HCT116 (cell line): ENCODE results near the gene SRGAP1. TPM values are rescaled to one million over a fixed set of nuclear protein-coding genes. Genes with fewer than 3 reads are reported as not detected.

Experiments used
- ATAC-seq: fragments of 200-7000 bp; cut with Tn5 transposase; 2 replicates; pipeline ENCODE4 v1.9.1; 2020; ENCODE audit warnings: mild to moderate bottlenecking, moderate library complexity
- BruUV-seq: library from RNA; stranded (reverse); fragments of 400-500 nt; replicated peaks from 2 replicates; lab custom pipeline; 2021; lab: Mats Ljungman, UMichigan
- CTCF ChIA-PET: fragments of 300-600 bp; sonication (Branson Sonifier 250); formaldehyde crosslinking; loops from one replicate; lab custom pipeline; 2021; ENCODE audit warnings: antibody characterized with exemption; lab: Charles Lee
- POLR2A ChIA-PET: fragments of 300-600, 350-600 bp; sonication (Branson Sonifier 250); formaldehyde crosslinking; loops from one replicate; lab custom pipeline; 2021; ENCODE audit warnings: antibody characterized with exemption; lab: Charles Lee
- RAD21 ChIA-PET, 2 experiments: fragments of 300-600 bp; sonication (Branson Sonifier 250); formaldehyde crosslinking; loops; one replicate each; lab custom pipeline; 2023; ENCODE audit warnings: low total read pairs in 2 of 2; ENCODE audit not compliant: uncharacterized antibody in 2 of 2, unreplicated experiment in 2 of 2, low non-redundant PET in 1 of 2; lab: Charles Lee
- DNase-seq: peaks from one replicate; pipeline ENCODE4 v3.0.0-alpha.2; 2010; ENCODE audit warnings: low read depth, low spot score
- H2AFZ ChIP-seq: fragments of 200-600 bp; shearing (Covaris generic), sonication (generic); 2 replicates; pipeline ENCODE4 v1.6.1; 2017; ENCODE audit warnings: low read depth, mixed run types, mixed read lengths, antibody characterized with exemption, low read length; ENCODE audit not compliant: poor library complexity, severe bottlenecking
- H3K27ac ChIP-seq: 2 replicates; pipeline ENCODE4 v1.5.1; 2012; ENCODE audit warnings: low read depth, low read length
- H3K27me3 ChIP-seq: fragments of 200-600 bp; sonication (generic); 2 replicates; pipeline ENCODE4 v1.6.1; 2016; ENCODE audit warnings: mixed run types, low read length, mixed read lengths; ENCODE audit not compliant: insufficient read depth
- H3K36me3 ChIP-seq, 2 experiments: fragments of 200-500 bp in 1 of 2; fragments of 200-600 bp in 1 of 2; sonication (Bioruptor generic) in 1 of 2; sonication (generic) in 1 of 2; 2 replicates each; pipeline versions ENCODE4 v1.5.1 to v1.6.1; 2014 to 2016; ENCODE audit warnings: low read length in 2 of 2, inconsistent platforms in 1 of 2, mixed read lengths in 1 of 2, mixed run types in 1 of 2; ENCODE audit not compliant: insufficient read depth in 2 of 2, control insufficient read depth in 1 of 2
- H3K4me1 ChIP-seq, 2 experiments: fragments of 200-600 bp in 1 of 2; sonication (generic) in 1 of 2; 2 replicates each; pipeline versions ENCODE4 v1.5.1 to v1.6.1; 2012 to 2017; ENCODE audit warnings: low read length in 2 of 2, inconsistent platforms in 1 of 2, mild to moderate bottlenecking in 1 of 2, mixed read lengths in 1 of 2, mixed run types in 1 of 2, moderate library complexity in 1 of 2; ENCODE audit not compliant: insufficient read depth in 2 of 2, control insufficient read depth in 1 of 2
- H3K4me2 ChIP-seq: fragments of 200-600 bp; sonication (generic); 2 replicates; pipeline ENCODE4 v1.6.1; 2017; ENCODE audit warnings: mixed run types, low read length, mixed read lengths
- H3K4me3 ChIP-seq, 2 experiments: fragments of 200-600 bp in 1 of 2; sonication (generic) in 1 of 2; replicated peaks in 1 of 2; 2 replicates each; pipeline ENCODE4 v1.5.1; 2011 to 2016; ENCODE audit warnings: low read length in 2 of 2, control low read depth in 1 of 2, low read depth in 1 of 2, mild to moderate bottlenecking in 1 of 2, mixed read lengths in 1 of 2, mixed run types in 1 of 2
- H3K79me2 ChIP-seq: fragments of 200-600 bp; sonication (generic); 2 replicates; pipeline ENCODE4 v1.6.1; 2017; ENCODE audit warnings: mild to moderate bottlenecking, mixed run types, low read length, moderate library complexity, mixed read lengths; ENCODE audit not compliant: insufficient read depth
- H3K9ac ChIP-seq: fragments of 200-600 bp; sonication (generic); 2 replicates; pipeline ENCODE4 v1.6.1; 2016; ENCODE audit warnings: low read length, mixed read lengths
- H3K9me2 ChIP-seq: fragments of 200-600 bp; sonication (generic), shearing (Covaris generic); 2 replicates; pipeline ENCODE4 v1.6.1; 2017; ENCODE audit warnings: mixed run types, mild to moderate bottlenecking, moderate library complexity; ENCODE audit not compliant: insufficient read depth
- H3K9me3 ChIP-seq, 2 experiments: fragments of 200-500 bp in 1 of 2; fragments of 200-600 bp in 1 of 2; sonication (Bioruptor generic) in 1 of 2; sonication (generic) in 1 of 2; 2 replicates each; pipeline ENCODE4 v1.6.1; 2014 to 2017; ENCODE audit warnings: low read length in 2 of 2, mixed read lengths in 2 of 2, inconsistent platforms in 1 of 2, low read depth in 1 of 2, mild to moderate bottlenecking in 1 of 2, mixed run types in 1 of 2, moderate library complexity in 1 of 2; ENCODE audit not compliant: control insufficient read depth in 1 of 2, insufficient read depth in 1 of 2
- H4K20me1 ChIP-seq: fragments of 200-600 bp; sonication (generic), shearing (Covaris generic); 2 replicates; pipeline ENCODE4 v1.6.1; 2017; ENCODE audit warnings: mixed run types, mild to moderate bottlenecking, moderate library complexity; ENCODE audit not compliant: insufficient read depth
- CEBPB ChIP-seq: IDR thresholded peaks from 2 replicates; pipeline ENCODE4 v1.6.1; 2012; ENCODE audit warnings: low read depth
- ELF1 ChIP-seq: IDR thresholded peaks from 2 replicates; pipeline ENCODE4 v1.6.1; 2012; ENCODE audit warnings: low read depth, borderline replicate concordance
- EZH2phosphoT487 ChIP-seq: fragments of 200-600 bp; IDR thresholded peaks from 2 replicates; pipeline ENCODE4 v1.6.1; 2018; ENCODE audit warnings: antibody characterized with exemption, borderline replicate concordance
- JUND ChIP-seq: IDR thresholded peaks from 2 replicates; pipeline ENCODE4 v1.6.1; 2012
- POLR2A ChIP-seq: IDR thresholded peaks from 2 replicates; pipeline ENCODE4 v1.7.0; 2011; ENCODE audit warnings: borderline replicate concordance; ENCODE audit not compliant: insufficient read depth, insufficient read length; ENCODE audit errors: extremely low read depth
- POLR2AphosphoS5 ChIP-seq: IDR thresholded peaks from 2 replicates; pipeline ENCODE4 v1.6.1; 2011; ENCODE audit warnings: mild to moderate bottlenecking, low read depth, low read length, moderate library complexity
- RAD21 ChIP-seq: IDR thresholded peaks from 2 replicates; pipeline ENCODE4 v1.6.1; 2012; ENCODE audit warnings: low read depth, mild to moderate bottlenecking
- SIN3A ChIP-seq: IDR thresholded peaks from 2 replicates; pipeline ENCODE4 v1.6.1; 2012; ENCODE audit warnings: low read depth
- SRF ChIP-seq: IDR thresholded peaks from 2 replicates; pipeline ENCODE4 v1.6.1; 2012; ENCODE audit warnings: low read depth
- YY1 ChIP-seq: IDR thresholded peaks from 2 replicates; pipeline ENCODE4 v1.6.1; 2011; ENCODE audit warnings: low read length, low read depth, moderate library complexity, mild to moderate bottlenecking; ENCODE audit not compliant: insufficient replicate concordance; ENCODE audit errors: extremely low read depth
- ZBTB33 ChIP-seq: IDR thresholded peaks from 2 replicates; pipeline ENCODE4 v1.6.1; 2011; ENCODE audit warnings: mild to moderate bottlenecking, low read length, moderate library complexity; ENCODE audit not compliant: insufficient replicate concordance; ENCODE audit errors: extremely low read depth
- ZNF274 ChIP-seq: fragments of 200-500 bp; sonication (Bioruptor generic); IDR thresholded peaks from 2 replicates; pipeline ENCODE4 v1.6.1; 2014; ENCODE audit warnings: mild to moderate bottlenecking, low read depth, low read length, inconsistent platforms
- intact Hi-C: fragments of 100-400 bp; cut with micrococcal nuclease; formaldehyde crosslinking; loops from 2 replicates; pipeline ENCODE4 v1.10.0; 2022
- total RNA-seq: library from RNA; stranded (reverse); gene quantifications from one replicate; pipeline ENCODE4 v1.2.1, GENCODE V29; 2021; ENCODE audit not compliant: unreplicated experiment
- TF ChIP-seq, protein P1 (sequence below), 3 experiments: fragments of 200-600 bp in 1 of 3; sonication (generic) in 1 of 3; IDR thresholded peaks in 2 of 3; conservative IDR thresholded peaks in 1 of 3; 2 replicates each; pipeline ENCODE4 v1.5.1; 2012 to 2017; ENCODE audit warnings: low read depth in 2 of 3, low read length in 2 of 3, antibody characterized with exemption in 1 of 3, borderline replicate concordance in 1 of 3, control low read depth in 1 of 3, mild to moderate bottlenecking in 1 of 3, mixed read lengths in 1 of 3, mixed run types in 1 of 3, moderate library complexity in 1 of 3; ENCODE audit not compliant: insufficient read depth in 1 of 3

Gene SRGAP1
- total RNA-seq, 1 experiment from 2014 or later: 16.6 TPM

DNA sequence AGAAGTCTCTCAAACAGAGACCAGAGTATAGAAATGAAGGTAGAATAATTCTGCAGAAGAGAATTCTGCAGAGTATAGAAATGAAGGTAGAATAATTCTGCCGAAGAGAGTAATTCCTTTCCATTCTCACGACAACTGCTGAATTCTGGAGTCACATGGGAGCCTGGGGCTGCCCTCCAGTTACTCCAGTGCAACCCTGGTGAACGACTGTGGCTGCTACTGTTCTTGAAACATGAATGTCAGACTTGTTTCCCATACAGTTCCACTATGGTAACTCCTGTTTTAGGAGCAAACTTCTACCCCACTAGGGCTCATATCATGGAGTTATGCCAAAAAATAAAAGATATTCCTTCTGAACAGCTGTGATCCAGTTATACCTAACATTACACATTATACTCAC is 213.2 kb downstream of the SRGAP1 start:
- TF ChIP-seq SRF (no peak), POLR2AphosphoS5 (no peak), CEBPB (no peak), ZBTB33 (no peak), RAD21 (no peak), ELF1 (no peak), POLR2A (no peak), ZNF274 (no peak), SIN3A (no peak), YY1 (no peak), JUND (no peak), EZH2phosphoT487 (no peak)
- TF ChIP-seq, protein P1, sequence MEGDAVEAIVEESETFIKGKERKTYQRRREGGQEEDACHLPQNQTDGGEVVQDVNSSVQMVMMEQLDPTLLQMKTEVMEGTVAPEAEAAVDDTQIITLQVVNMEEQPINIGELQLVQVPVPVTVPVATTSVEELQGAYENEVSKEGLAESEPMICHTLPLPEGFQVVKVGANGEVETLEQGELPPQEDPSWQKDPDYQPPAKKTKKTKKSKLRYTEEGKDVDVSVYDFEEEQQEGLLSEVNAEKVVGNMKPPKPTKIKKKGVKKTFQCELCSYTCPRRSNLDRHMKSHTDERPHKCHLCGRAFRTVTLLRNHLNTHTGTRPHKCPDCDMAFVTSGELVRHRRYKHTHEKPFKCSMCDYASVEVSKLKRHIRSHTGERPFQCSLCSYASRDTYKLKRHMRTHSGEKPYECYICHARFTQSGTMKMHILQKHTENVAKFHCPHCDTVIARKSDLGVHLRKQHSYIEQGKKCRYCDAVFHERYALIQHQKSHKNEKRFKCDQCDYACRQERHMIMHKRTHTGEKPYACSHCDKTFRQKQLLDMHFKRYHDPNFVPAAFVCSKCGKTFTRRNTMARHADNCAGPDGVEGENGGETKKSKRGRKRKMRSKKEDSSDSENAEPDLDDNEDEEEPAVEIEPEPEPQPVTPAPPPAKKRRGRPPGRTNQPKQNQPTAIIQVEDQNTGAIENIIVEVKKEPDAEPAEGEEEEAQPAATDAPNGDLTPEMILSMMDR (IDR thresholded peaks at IDR 0.05 in 2 of 3, conservative IDR thresholded peaks at IDR 0.05 in 1 of 3; ENCODE audit: borderline replicate concordance in 1 of 3, insufficient read depth in 1 of 3, low read depth in 2 of 3, low read length in 2 of 3): no peak
- TF ChIP-seq, all 23 proteins: peak for 0
- intact Hi-C loops: no loop called here
- no peaks in the 10 kb centered on the region for H3K9me3 ChIP-seq
- no peaks in the 10 kb centered on the region for H3K36me3 ChIP-seq
- POLR2A ChIA-PET: no interaction called here
- no TSS peak for BruUV-seq
- ATAC-seq (no peak), DNase-seq (no peak)
- no peaks in the 10 kb centered on the region for H3K9me2 ChIP-seq
- H4K20me1 ChIP-seq: no peaks in the 10 kb centered on the region
- H3K4me1 ChIP-seq: no peaks in the 10 kb centered on the region
- no peak overlapping the region for H3K27ac ChIP-seq
- H3K9ac ChIP-seq: no peak overlapping the region
- H3K27me3 ChIP-seq: no peaks in the 10 kb centered on the region
- no peaks in the 10 kb centered on the region; the same call in 1 of the 2 replicates for H3K79me2 ChIP-seq
- RAD21 ChIA-PET: no interaction called here
- no peak overlapping the region for H2AFZ ChIP-seq
- H3K4me3 ChIP-seq: no peak overlapping the region
- CTCF ChIA-PET: no interaction called here
- H3K4me2 ChIP-seq: no peak overlapping the region
